ENCODE measurements around the gene RTN1. TPM values are rescaled to one million over a fixed set of nuclear protein-coding genes. Genes with fewer than 3 reads are reported as not detected.

The RTN1 gene
- total and polyA plus RNA-seq, 2 of the 8 experiments (the other 6 are each of a cell fraction or from before 2014, with no cell fraction given) = 2.8 to 4.9 TPM

DNA sequence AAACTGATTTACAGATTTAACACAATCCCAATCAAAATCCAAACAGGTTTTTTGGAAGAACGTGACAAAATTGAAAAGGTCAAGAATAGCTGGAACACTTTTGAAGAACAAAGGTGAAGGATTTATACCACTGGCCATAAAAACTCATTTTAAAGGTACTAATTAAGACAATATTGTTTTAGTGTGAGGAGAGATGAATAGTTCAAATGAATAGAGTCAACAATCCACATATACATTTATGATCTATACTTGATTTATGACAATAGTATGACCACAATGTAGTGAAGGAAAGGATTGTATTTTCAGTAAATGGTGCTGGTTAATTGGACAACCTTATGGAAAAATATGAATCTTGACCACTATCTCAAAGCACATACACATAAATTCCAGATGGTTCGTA is 323.3 kb downstream of the RTN1 start:
- H3K9me3 ChIP-seq (ENCODE audit: insufficient read depth in 2 of 2, low read depth in 1 of 2, low read length in 1 of 2) = peaks cover 10 to 14% of the 10 kb centered on the region in 2 experiments; a peak in 3 of 4 replicates
- H3K4me3 ChIP-seq (ENCODE audit: extremely low read depth in 1 of 4, insufficient read depth in 2 of 4, low read depth in 3 of 4, low read length in 4 of 4) = no peak overlapping the region
- no peak overlapping the region for H2BK120ac ChIP-seq (replicated peaks; ENCODE audit: low read depth, low read length)
- H3K23ac ChIP-seq (ENCODE audit: insufficient read length) = no peak overlapping the region
- H2BK20ac ChIP-seq (ENCODE audit: low read length) = no peak overlapping the region
- WGBS, 2 experiments (ENCODE audit: extremely low coverage in 1 of 2, insufficient coverage in 1 of 2, insufficient read length in 1 of 2, insufficient replicate concordance in 2 of 2, low coverage in 1 of 2, low lambda C conversion rate in 2 of 2, missing lambda C conversion rate in 1 of 2) = 81% methylated on average over 2 of the region's 2 CpGs; no CpG with 5 or more reads in 1 of the 2 experiments
- H3K9ac ChIP-seq (replicated peaks in 1 of 4; ENCODE audit: extremely low read depth in 1 of 4, low read depth in 3 of 4, low read length in 3 of 4) = no peak overlapping the region
- no peak overlapping the region for H4K5ac ChIP-seq (ENCODE audit: insufficient read length, low read depth, low read length)
- H3K27me3 ChIP-seq (replicated peaks in 1 of 4; ENCODE audit: control insufficient read depth in 3 of 4, extremely low read depth in 1 of 4, insufficient read depth in 3 of 4, low read length in 3 of 4) = no peaks in the 10 kb centered on the region
- no peaks in the 10 kb centered on the region for H3K79me2 ChIP-seq (ENCODE audit: control insufficient read depth in 1 of 2, insufficient read depth in 2 of 2, low read length in 2 of 2)
- H2AFZ ChIP-seq (ENCODE audit: low read length) = no peak overlapping the region
- no peak overlapping the region for H3K56ac ChIP-seq (replicated peaks; ENCODE audit: insufficient read length, low read depth, low read length)
- no peak overlapping the region for H2BK5ac ChIP-seq (ENCODE audit: low read depth, low read length)
- CTCF ChIA-PET (ENCODE audit: partially characterized antibody) = interaction anchor here (1.3 to 1.6 kb wide), 3 partner anchors 29 to 35 kb away, joined by 3 to 5 read pairs (median 4); partner anchors contain the start of gene CCDC175
- no peaks in the 10 kb centered on the region for H4K20me1 ChIP-seq (replicated peaks in 1 of 2; ENCODE audit: control insufficient read depth in 1 of 2, insufficient read depth in 2 of 2, low read length in 2 of 2)
- POLR2A ChIA-PET (ENCODE audit: partially characterized antibody) = no interaction called here
- H4K91ac ChIP-seq (replicated peaks; ENCODE audit: insufficient read length, low read length) = no peak overlapping the region
- H2AK5ac ChIP-seq (ENCODE audit: low read depth, low read length) = no peak overlapping the region
- no peak overlapping the region for H3K18ac ChIP-seq (ENCODE audit: extremely low read depth, low read length)
- no peak overlapping the region for H3K14ac ChIP-seq (ENCODE audit: insufficient read length)
- no peak for FAIRE-seq
- H3K23me2 ChIP-seq (ENCODE audit: low read depth, low read length) = no peaks in the 10 kb centered on the region
- no peak overlapping the region for H2BK12ac ChIP-seq (ENCODE audit: low read depth, low read length)
- no peak overlapping the region for H4K8ac ChIP-seq (ENCODE audit: extremely low read depth, insufficient read depth, low read length)
- no peak overlapping the region for H3K27ac ChIP-seq (ENCODE audit: low read depth, low read length)
- no peak overlapping the region for H3K4ac ChIP-seq (replicated peaks; ENCODE audit: insufficient read length, low read depth, low read length)
- no peaks in the 10 kb centered on the region; a peak in 1 of 8 replicates for H3K36me3 ChIP-seq (ENCODE audit: control insufficient read depth in 2 of 4, insufficient read depth in 4 of 4, low read length in 3 of 4)
- H2BK15ac ChIP-seq (ENCODE audit: low read length) = no peak overlapping the region
- DNase-seq (ENCODE audit: low read depth in 1 of 2, low spot score in 2 of 2) = no peak
- no peak overlapping the region for H3K4me2 ChIP-seq (ENCODE audit: insufficient read depth in 1 of 2, low read depth in 2 of 2, low read length in 2 of 2)
- H3K4me1 ChIP-seq (replicated peaks in 1 of 4; ENCODE audit: control insufficient read depth in 3 of 4, insufficient read depth in 4 of 4, low read length in 3 of 4) = peaks cover 0 to 3% (median 0%) of the 10 kb centered on the region in 4 experiments; a peak in 1 of 7 replicates
- H3K79me1 ChIP-seq (ENCODE audit: low read depth, low read length) = no peaks in the 10 kb centered on the region
- TF ChIP-seq USF2 (IDR thresholded peaks at IDR 0.05; ENCODE audit: low read length) = no peak
- no peak for TF ChIP-seq SP2 (IDR thresholded peaks at IDR 0.05; ENCODE audit: low read length)
- no peak for TF ChIP-seq RNF2 (IDR thresholded peaks at IDR 0.05; ENCODE audit: borderline replicate concordance, low read depth, low read length, missing control alignments, poor library complexity, severe bottlenecking)
- TF ChIP-seq JUN (IDR thresholded peaks at IDR 0.05; ENCODE audit: low read depth, low read length) = no peak
- no peak for TF ChIP-seq TCF12 (IDR thresholded peaks at IDR 0.05; ENCODE audit: low read depth, low read length)
- TF ChIP-seq NRF1 (IDR thresholded peaks at IDR 0.05; ENCODE audit: low read depth, low read length) = no peak
- no peak for TF ChIP-seq SIX5 (IDR thresholded peaks at IDR 0.05; ENCODE audit: low read depth, low read length)
- no peak for TF ChIP-seq POU5F1 (IDR thresholded peaks at IDR 0.05; ENCODE audit: low read depth, low read length)
- TF ChIP-seq GABPA (IDR thresholded peaks at IDR 0.05; ENCODE audit: borderline replicate concordance, insufficient read depth, low read length) = no peak
- TF ChIP-seq HDAC2 (IDR thresholded peaks at IDR 0.05; ENCODE audit: borderline replicate concordance in 1 of 2, low read depth in 2 of 2, low read length in 2 of 2) = no peak
- no peak for TF ChIP-seq FOSL1 (IDR thresholded peaks at IDR 0.05; ENCODE audit: insufficient read depth, low read depth, low read length)
- no peak for TF ChIP-seq CEBPB (IDR thresholded peaks at IDR 0.05; ENCODE audit: low read depth, low read length)
- TF ChIP-seq JUND (IDR thresholded peaks at IDR 0.05; ENCODE audit: low read length) = no peak

Measured in H1 (cell line).